KBM-7 (cell line): ENCODE results near the gene CAP2.
"Not testable (repeated sequence)": the region's sequence is repeated elsewhere in the genome, so short reads cannot be mapped to it uniquely, and the experiment has no call there.

Experiments
- DNase-seq: peaks from one replicate; pipeline ENCODE4 v3.0.0-alpha.2; 2015
- in situ Hi-C: fragments of 300-500 bp; cut with MboI; formaldehyde crosslinking; loops from 2 replicates; pipeline ENCODE4 v1.14.3; 2020; ENCODE audit warnings: low sequenced_read_pairs, low pct_unique_long_range_greater_than_20kb, mixed read lengths

The CAP2 gene

GRCh38 chr6:17530321-17530835, 137.0 kb downstream of the CAP2 start:
- DNase-seq = no peak
- in situ Hi-C loops = no loop called here

- in situ Hi-C loops = no loop called here
- no peak for DNase-seq
Measured at GRCh38 chr6:17536586-17536985, 143.2 kb downstream of the CAP2 start.

- DNase-seq = no peak
- in situ Hi-C loops = no loop called here
Measured at GRCh38 chr6:17542243-17542642, 148.8 kb downstream of the CAP2 start.

GRCh38 chr6:17545681-17546080, 152.3 kb downstream of the CAP2 start:
- in situ Hi-C loops, DNase-seq: not testable (repeated sequence)

- in situ Hi-C loops = no loop called here
- no peak for DNase-seq
Measured at GRCh38 chr6:17551383-17551958, 158.1 kb downstream of the CAP2 start.

GRCh38 chr6:17552861-17553260, 159.5 kb downstream of the CAP2 start:
- in situ Hi-C loops = no loop called here
- no peak for DNase-seq

GRCh38 chr6:17556014-17556413, 162.6 kb downstream of the CAP2 start:
- in situ Hi-C loops = no loop called here
- DNase-seq = no peak

- in situ Hi-C loops = no loop called here
Measured at GRCh38 chr6:17562636-17563035, 169.2 kb downstream of the CAP2 start.

GRCh38 chr6:17565399-17565798, 172.0 kb downstream of the CAP2 start:
- in situ Hi-C loops = no loop called here
- DNase-seq = no peak

More at GRCh38 chr6:17562636-17563035, 169.2 kb downstream of the CAP2 start:
- DNase-seq = no peak

GRCh38 chr6:17574866-17575560, 181.6 kb downstream of the CAP2 start:
- no peak for DNase-seq
- in situ Hi-C loops = loop anchor here (25.0 kb wide), 2 partner anchors 237 to 413 kb away; no protein-coding TSS in a partner anchor

GRCh38 chr6:17577059-17577458, 183.7 kb downstream of the CAP2 start:
- DNase-seq = no peak
- in situ Hi-C loops = loop anchor here (25.0 kb wide), 2 partner anchors 235 to 415 kb away; no protein-coding TSS in a partner anchor

- no peak for DNase-seq
- in situ Hi-C loops = loop anchor here (25.0 kb wide), 2 partner anchors 232 to 418 kb away; no protein-coding TSS in a partner anchor
Measured at GRCh38 chr6:17580518-17581048, 187.2 kb downstream of the CAP2 start.

GRCh38 chr6:17581282-17581681, 187.9 kb downstream of the CAP2 start:
- not testable (repeated sequence) for DNase-seq
- in situ Hi-C loops = loop anchor here (25.0 kb wide), 2 partner anchors 231 to 419 kb away; no protein-coding TSS in a partner anchor

GRCh38 chr6:17583811-17584210, 190.4 kb downstream of the CAP2 start:
- in situ Hi-C loops = loop anchor here (25.0 kb wide), 2 partner anchors 228 to 422 kb away; no protein-coding TSS in a partner anchor
- no peak for DNase-seq

GRCh38 chr6:17584241-17584803, 190.9 kb downstream of the CAP2 start:
- in situ Hi-C loops = loop anchor here (25.0 kb wide), 2 partner anchors 228 to 422 kb away; no protein-coding TSS in a partner anchor
- DNase-seq = peak; percentile 76

GRCh38 chr6:17585766-17586490, 192.5 kb downstream of the CAP2 start:
- in situ Hi-C loops = loop anchor here (25.0 kb wide), 2 partner anchors 226 to 424 kb away; no protein-coding TSS in a partner anchor
- DNase-seq = peak; percentile 59

- DNase-seq = not testable (repeated sequence)
- in situ Hi-C loops = loop anchor here (25.0 kb wide), 2 partner anchors 226 to 424 kb away; no protein-coding TSS in a partner anchor
Measured at GRCh38 chr6:17586623-17587022, 193.2 kb downstream of the CAP2 start.

GRCh38 chr6:17588011-17588410, 194.6 kb downstream of the CAP2 start:
- DNase-seq = no peak
- in situ Hi-C loops = loop anchor here (25.0 kb wide), 2 partner anchors 224 to 426 kb away; no protein-coding TSS in a partner anchor
